ENCODE data around the gene GPM6B.
A peak's percentile ranks its signal among the peaks of the same experiment; 100 is the strongest.
"Not testable (repeated sequence)": the region's sequence is repeated elsewhere in the genome, so short reads cannot be mapped to it uniquely, and the experiment has no call there.

Gene GPM6B

DNA sequence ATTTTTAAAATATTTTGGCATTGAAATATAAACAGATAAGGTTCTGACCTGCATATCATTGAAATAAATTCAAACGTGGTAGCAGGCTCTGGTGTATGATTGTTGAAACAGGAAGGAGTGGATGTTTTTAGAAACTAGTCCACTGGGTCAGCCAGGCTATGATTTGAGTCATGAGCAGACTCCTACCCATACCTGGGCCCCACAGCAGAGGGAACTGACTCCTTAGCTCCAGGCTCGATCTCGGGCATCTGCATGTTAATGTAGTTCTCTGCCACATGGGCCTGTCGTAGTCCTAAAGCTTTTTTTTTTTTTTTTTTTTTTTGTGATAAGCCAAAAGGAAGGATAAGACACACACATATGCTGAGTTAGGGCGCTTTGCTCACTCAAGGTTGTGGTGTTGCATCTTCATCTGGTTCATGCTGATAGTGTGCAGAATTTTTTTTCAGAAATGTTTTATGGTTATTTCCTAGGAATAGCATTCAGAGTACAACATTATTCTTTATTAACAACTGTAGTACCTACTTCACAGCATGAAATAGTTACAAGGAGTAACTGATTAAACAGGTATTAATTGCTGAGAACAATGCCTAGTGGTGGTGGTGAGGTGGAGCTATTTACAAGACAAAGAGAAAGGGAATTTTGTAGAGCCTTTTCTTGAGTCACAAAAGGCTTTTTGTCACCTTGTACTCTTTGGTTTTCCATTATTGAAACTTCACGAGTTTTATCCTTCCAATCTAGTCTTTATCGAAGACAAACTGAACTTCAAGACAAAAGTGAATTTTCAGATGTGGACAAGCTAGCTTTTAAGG is 55.1 kb downstream of the GPM6B start:
- DNase-seq: peak; percentile 76

DNA sequence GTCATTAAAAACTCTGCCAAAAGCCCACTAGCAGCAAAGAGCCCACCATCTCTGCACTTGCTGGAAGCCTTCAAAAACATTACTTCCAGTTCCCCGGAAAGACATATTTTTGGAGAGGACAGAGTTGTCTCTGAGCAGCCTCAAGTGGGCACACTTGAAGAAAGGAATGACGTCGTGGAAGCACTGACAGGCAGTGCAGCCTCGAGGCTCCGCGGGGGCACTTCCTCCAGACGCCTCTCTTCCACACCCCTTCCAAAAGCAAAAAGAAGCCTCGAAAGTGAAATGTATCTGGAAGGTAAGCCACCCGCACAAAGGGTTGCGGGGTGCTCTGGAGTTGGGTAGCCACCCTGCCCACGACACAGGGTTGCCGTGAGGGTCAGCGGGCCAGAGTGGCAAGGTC is 56.5 kb downstream of the GPM6B start:
- DNase-seq: no peak

DNA sequence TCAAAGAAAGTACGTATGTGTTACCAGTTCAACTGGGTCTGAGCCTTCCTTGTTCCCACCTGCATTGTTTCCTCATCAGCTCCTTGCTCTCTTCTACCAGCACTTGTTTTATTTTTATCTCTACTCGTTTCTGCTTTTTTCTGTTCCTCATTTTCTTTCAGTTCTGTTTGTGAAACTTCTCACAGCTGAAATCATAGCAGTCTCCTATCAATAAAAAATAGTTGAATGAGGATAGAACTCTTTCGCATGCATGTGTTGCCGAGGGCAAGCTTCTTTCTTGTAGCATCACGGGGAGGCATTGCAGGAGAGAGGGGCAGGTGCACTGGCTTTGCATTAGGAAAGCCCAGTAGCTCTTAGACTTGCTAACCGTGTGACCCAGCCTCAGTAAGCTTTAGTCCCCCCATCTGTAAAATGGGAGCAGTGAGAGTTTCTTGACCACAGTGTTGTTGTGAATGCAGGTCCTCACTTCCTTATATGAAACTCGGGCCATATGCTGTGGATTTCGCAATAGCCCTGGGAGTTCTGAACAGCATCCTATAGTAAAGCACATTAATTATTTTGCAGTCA is 57.7 kb downstream of the GPM6B start:
- peak; percentile 91 for DNase-seq

DNA sequence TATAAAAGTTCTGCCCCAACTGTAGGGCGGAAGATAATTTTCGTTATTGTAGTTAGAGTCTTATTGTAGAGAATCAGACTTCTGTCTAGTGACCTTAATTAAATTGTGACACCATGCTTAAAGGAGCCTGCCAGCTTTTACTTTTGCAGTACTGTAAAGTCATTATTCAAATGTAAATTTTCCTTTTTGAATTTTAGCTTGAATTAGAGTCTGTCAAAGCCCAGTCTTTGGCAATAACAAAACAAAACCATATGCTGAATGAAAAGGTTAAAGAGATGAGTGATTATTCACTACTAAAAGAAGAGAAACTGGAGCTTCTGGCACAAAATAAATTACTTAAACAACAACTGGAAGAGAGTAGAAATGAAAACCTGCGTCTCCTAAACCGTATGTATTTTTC is 60.5 kb downstream of the GPM6B start:
- DNase-seq: no peak

GRCh38 chrX:13755254-13755653 is 61.6 kb downstream of the GPM6B start:
- DNase-seq: no peak

DNA sequence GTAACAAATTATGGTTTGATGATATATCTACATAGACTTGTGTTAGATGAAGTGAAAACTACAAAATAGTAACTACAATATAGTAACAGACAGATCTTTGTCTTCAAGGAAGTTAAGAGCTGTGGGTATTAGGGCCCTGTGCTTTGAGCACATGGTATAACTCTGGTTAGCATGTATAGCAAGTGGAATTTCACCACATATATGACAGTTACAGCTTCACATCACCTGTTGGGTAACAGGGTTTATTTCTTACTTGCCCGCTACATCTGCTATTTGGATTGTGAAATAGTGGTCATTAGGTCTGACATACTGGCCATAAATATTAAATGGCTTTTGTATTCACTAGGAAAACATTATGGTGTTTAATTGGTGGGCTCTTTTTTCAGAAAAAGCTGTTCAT is 62.1 kb downstream of the GPM6B start:
- peak; percentile 81 for DNase-seq

DNA sequence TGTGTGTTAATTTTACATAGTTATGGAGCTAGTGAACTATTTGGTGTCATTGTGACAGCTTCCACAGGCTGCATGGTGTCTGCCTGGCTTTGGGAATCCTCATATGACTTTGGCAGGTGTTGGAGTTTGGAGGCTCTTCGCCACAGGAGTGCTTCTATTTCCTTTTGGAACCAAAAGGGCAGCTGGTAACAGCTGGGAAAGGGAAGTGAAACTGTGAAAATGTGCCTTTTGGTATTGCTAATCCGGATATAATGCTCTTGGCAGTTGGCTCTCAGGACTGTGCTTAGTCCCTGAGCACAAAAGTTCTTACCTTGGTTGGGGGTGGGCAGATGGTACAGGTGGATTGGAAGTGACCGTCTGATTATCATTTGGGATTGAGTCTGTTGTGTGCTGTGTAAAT is 64.2 kb downstream of the GPM6B start:
- DNase-seq: peak; percentile 87

GRCh38 chrX:13752141-13752540 is 64.8 kb downstream of the GPM6B start:
- no peak for DNase-seq

GRCh38 chrX:13750812-13751211 is 66.1 kb downstream of the GPM6B start:
- DNase-seq: peak; percentile 45

DNA sequence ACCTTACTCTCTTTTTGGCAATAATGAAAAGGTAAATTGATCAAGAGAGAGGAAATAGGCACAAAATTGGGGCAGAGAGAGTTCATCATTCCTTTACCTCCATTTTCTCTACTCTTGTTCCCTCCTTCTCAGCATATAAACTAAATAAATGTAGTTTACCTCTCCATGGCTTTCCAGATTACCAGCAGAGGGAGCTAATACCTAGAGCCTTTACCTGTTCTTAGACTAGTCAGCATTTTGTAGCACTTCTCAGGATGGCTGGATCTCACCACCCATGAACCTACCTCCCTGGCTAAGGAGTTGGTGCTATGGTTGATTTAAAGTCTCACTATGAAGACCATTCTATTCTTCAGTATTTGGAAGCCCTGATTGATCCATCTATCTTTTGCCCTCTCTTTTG is 66.7 kb downstream of the GPM6B start:
- no peak for DNase-seq

DNA sequence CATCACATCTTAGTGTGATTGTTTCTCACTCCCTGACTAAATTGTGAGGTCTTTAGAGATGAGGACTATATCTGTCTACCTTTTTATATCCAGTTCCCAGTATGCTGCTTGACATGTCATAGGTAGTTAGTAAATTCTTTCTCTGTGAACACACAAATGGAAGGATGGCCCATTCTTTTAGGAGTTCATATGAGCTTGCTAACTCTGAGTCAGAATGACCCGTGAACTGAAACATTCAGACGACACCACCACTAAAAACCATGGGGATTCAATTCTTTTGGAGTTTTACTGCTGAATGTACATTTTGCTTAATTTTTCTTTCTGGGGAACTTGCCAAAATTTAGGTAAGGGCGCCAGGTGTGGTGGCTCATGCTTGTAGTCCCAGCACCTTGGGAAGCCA is 68.4 kb downstream of the GPM6B start:
- DNase-seq: no peak

DNA sequence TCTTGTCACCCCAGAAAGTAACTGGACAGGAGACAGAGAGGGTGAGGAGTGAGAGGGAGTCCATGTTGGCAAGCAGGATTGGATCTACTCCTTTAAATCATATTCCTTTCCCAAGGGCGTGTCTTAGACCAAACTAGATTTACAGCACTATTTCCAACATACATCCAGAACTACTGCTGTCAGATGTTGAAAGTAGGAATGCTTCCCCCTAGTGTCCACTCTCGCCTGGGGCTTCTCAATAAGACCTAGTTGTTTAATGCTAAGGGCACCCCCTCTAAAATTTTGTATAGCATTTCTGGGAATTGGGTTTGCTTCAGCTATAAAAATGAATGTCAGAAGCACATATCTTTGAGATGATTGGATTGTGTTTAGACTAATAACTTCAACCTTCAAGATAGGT is 69.1 kb downstream of the GPM6B start:
- peak; percentile 34 for DNase-seq

DNA sequence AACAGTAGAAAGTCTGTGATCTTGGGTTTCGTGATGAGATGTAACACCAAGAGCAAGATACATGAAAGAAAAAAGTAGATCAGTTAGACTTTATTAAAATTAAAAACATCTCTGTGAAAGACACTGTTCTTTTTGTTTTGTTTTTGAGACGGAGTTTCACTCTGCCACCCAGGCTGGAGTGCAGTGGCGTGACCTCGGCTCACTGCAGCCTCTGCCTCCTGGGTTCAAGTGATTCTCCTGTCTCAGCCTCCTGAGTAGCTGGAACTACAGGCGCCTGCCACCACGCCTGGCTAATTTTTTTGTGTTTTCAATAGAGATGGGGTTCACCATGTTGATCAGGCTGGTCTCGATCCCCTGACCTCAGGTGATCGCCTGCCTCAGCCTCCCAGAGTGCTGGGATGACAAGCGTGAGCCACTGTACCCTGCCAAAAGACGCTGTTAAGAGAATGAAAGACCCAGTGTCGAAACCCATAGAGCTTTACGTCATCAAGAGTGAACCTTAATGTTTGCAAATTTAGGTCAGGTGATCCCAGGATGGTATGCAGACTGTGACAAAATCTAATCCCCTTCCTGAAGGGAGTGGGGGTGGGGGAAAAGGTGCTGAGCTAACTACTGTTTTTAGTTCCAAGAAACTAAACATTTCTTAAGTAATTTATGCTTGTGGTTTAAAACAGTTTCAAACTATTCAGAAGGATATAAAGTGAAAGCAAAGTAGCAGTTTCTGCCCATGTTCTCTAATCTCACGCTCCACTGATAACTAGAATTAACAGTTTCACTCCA is 74.3 kb downstream of the GPM6B start:
- DNase-seq: peak; percentile 44

GRCh38 chrX:13741695-13742094 is 75.2 kb downstream of the GPM6B start:
- DNase-seq: peak; percentile 10

DNA sequence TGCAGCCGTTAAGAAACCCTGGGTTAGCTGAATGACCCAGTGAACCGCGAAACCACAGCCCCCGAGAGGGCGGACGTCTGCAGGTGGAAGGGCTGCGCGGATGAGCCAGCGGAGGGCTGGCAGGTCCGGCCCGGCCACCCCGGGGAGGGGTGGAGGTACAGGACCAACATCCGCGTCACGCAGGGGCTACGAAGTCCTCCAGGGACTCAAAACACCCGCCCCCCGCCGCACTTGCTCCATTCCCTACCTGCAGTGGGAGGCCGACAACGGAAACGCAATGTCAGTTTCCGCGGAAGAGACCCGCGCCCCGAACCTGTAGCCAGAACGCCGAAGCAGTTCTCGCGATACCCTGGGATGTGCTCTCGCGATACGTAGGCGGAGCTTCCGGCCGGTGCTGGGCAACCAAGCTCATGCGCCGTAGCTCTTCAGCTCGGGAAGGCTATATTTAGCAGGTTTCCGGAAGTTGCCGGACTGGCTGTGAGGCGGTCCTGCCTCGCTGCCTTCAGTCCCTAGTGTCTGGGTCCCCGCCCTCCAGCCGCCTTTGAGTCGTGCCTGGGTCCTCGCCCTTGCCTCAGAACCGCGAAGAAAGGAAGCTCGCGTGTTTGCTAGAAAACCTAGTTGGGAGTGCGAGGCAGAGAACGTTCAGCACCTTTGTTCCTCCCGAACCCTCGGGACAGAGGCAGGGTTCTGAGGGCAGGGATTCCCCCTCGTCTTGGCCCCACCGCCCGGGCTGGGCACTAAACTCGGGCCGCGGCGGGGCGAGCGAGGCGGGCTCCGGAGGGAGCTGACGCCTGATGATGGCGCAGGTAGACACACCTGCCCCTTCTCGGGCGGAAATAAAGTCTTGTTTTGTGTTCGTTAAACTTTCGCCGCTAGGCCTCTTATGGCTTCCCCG is 82.4 kb downstream of the GPM6B start, which contains the start of the genes OFD1 and TRAPPC2:
TSS of gene OFD1 (plus strand) at position 471 of the 895 bp plus-strand sequence. CDS start at position 795, 324 bp downstream.
TSS of gene TRAPPC2 (minus strand) at position 343 of the 895 bp plus-strand sequence. CDS start 14,657 bp downstream, outside the sequence.
- peak; percentile 93 for DNase-seq

- no peak for DNase-seq
Measured at GRCh38 chrX:13733506-13733905, 83.4 kb downstream of the GPM6B start.

- no peak for DNase-seq
Measured at GRCh38 chrX:13732246-13733067, 84.4 kb downstream of the GPM6B start.

DNA sequence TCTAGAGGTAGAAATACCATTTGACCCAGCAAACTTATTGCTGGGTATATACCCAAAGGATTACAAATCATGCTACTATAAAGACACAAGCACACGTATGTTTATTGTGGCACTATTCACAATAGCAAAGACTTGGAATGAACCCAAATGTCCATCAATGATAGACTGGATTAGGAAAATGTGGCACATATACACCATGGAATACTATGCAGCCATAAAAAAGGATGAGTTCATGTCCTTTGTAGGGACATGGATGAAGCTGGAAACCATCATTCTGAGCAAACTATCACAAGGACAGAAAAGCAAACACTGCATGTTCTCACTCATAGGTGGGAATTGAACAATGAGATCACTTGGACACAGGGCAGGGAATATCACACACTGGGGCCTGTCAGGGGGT is 86.4 kb downstream of the GPM6B start:
- DNase-seq: not testable (repeated sequence)

DNA sequence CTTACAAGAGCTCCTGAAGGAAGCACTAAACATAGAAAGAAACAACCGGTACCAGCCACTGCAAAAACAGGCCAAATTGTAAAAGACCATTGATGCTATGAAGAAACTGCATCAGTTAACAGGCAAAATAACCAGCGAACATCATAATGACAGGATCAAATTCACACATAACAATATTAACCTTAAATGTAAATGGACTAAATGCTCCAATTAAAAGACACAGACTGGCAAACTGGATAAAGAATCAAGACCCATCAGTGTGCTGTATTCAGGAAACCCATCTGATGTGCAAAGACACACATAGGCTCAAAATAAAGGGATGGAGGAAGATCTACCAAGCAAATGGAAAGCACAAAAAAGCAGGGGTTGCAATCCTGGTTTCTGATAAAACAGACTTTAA is 90.3 kb downstream of the GPM6B start:
- not testable (repeated sequence) for DNase-seq

GRCh38 chrX:13724878-13725277 is 92.0 kb downstream of the GPM6B start:
- DNase-seq: not testable (repeated sequence)

DNA sequence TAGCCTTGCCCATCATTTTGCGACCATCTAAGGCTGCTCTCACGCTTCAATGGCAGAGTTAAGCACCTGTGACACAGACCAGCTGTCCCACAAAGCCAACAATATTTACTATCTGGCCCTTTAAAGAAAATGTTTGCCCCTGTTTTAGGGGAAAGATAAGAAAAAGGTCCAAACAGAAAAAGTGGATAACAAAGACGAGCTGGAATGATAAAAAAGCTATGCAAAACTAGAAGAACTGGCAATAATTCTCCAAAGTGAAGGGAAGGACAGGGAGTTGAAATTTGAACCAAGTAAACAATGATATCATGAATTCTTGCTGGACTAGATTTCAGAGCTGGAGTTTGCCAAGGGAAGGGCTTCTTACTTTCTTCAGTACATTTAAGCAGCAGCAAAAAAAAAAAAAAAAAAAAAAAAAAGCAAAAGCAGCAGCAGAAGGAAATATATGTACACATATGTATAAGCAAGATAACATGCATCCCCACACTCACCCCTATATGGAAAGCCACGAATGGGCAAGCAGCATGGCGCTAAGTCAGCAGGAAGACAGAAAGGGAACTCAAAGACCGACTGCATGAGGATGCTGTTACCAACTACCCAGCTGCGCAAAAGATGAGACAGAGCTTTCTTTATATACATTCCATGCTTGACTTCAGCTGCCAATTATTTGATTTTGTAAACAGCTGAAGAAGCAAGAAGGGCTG is 94.9 kb downstream of the GPM6B start:
- DNase-seq: peak; percentile 39

Data from MV-4-11 (cell line).